Measurements from ENCODE around the gene PNPLA2. TPM values are rescaled to one million over a fixed set of nuclear protein-coding genes. Genes with fewer than 3 reads are reported as not detected.

PNPLA2 gene
- total RNA-seq, 3 donors from 2014 or later = 103 to 266 (median 109) TPM

DNA sequence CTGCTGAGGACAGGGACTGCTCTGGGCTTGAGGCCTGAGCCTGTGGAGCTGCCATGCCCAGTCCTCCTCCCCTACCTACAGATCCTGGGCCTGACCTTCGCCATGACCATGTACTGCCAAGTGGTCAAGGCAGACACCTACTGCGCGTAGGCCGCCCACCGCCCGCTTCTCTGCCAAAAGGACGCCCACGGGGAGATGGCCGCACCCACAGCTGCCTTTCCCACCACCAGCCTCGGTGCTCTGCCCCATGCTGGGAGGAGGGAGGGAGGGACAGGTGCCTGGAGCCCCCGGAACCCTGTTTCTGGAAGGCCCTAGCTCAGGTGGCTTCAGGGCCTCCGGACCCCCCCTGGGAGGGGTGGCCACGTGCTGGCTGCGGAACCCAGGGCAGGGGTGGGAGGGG, 47.8 kb downstream of the PNPLA2 start:
- no peak overlapping the region for H3K4me3 ChIP-seq
- intact Hi-C loops (cut with DNase I; ENCODE audit: low total_unique reads) = loop anchor here (10.0 kb wide), 1 partner anchor 118 kb away; no protein-coding TSS in a partner anchor
- TF ChIP-seq POLR2AphosphoS5 (IDR thresholded peaks at IDR 0.05) (no peak), POLR2A (IDR thresholded peaks at IDR 0.05) (no peak)
- TF ChIP-seq, protein P1, sequence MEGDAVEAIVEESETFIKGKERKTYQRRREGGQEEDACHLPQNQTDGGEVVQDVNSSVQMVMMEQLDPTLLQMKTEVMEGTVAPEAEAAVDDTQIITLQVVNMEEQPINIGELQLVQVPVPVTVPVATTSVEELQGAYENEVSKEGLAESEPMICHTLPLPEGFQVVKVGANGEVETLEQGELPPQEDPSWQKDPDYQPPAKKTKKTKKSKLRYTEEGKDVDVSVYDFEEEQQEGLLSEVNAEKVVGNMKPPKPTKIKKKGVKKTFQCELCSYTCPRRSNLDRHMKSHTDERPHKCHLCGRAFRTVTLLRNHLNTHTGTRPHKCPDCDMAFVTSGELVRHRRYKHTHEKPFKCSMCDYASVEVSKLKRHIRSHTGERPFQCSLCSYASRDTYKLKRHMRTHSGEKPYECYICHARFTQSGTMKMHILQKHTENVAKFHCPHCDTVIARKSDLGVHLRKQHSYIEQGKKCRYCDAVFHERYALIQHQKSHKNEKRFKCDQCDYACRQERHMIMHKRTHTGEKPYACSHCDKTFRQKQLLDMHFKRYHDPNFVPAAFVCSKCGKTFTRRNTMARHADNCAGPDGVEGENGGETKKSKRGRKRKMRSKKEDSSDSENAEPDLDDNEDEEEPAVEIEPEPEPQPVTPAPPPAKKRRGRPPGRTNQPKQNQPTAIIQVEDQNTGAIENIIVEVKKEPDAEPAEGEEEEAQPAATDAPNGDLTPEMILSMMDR (IDR thresholded peaks at IDR 0.05) = no peak
- H3K9me3 ChIP-seq = no peaks in the 10 kb centered on the region
- no peaks in the 10 kb centered on the region for H3K4me1 ChIP-seq
- no peak overlapping the region for H3K27ac ChIP-seq
- no peaks in the 10 kb centered on the region for H3K36me3 ChIP-seq
- DNase-seq (ENCODE audit: low spot score in 2 of 2) = no peak
- no peaks in the 10 kb centered on the region for H3K27me3 ChIP-seq

DNA sequence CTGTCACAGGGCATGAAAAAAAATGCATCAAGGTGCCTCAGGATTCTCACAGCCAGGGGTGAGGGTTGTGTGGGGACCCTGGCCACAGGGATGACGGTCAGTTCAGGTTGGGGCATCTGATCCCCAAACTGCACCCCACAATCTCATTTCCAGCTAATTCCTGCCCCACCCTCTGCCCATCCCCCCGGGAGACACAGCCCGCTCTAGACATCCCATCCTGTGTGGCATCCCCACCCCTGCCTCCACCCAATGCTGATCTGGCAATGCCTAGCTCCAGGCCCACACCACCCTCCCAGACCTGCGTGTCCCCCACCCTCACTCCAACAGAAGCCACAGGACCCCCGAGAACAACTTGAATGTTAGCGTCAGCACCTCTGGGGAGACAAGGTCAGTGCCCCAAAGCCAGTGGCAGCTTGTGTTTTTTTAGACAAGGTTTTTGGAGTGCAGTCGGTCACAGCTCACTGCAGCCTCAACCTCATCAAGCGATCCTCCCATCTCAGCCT, 49.2 kb downstream of the PNPLA2 start:
- DNase-seq (ENCODE audit: low spot score in 2 of 2) = no peak
- H3K9me3 ChIP-seq = no peaks in the 10 kb centered on the region
- no peak for TF ChIP-seq POLR2A (IDR thresholded peaks at IDR 0.05)
- TF ChIP-seq, protein P1 (IDR thresholded peaks at IDR 0.05) = no peak
- no peak for TF ChIP-seq POLR2AphosphoS5 (IDR thresholded peaks at IDR 0.05)

DNA sequence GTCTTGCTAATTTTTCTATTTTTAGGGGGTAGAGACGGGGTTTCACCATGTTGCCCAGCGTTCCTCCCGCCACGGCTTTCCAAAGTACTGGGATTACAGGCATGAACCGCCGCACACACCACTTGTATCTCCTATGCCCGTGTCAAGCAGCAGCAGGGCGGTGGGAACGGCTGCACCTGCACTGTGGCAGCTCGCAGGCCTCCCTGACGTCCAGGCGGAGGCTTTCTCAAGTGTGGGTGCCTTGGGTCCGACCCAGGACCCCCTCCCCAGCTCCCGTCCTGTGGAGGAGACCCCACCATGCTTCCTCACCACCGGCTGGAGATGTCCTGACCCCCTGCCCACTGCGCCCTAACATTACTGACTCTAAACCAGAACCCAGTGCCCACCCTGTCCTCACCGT, 49.7 kb downstream of the PNPLA2 start:
- no peak for DNase-seq (ENCODE audit: low spot score in 2 of 2)
- no peaks in the 10 kb centered on the region for H3K9me3 ChIP-seq
- TF ChIP-seq POLR2A (IDR thresholded peaks at IDR 0.05) (no peak), POLR2AphosphoS5 (IDR thresholded peaks at IDR 0.05) (no peak)
- TF ChIP-seq, protein P1 (IDR thresholded peaks at IDR 0.05) = no peak
- no peaks in the 10 kb centered on the region for H3K4me1 ChIP-seq
- no peak overlapping the region for H3K27ac ChIP-seq
- H3K27me3 ChIP-seq = no peaks in the 10 kb centered on the region
- no peak overlapping the region for H3K4me3 ChIP-seq
- intact Hi-C loops (cut with DNase I; ENCODE audit: low total_unique reads) = loop anchor here (10.0 kb wide), 1 partner anchor 116 kb away; no protein-coding TSS in a partner anchor
- H3K36me3 ChIP-seq = no peaks in the 10 kb centered on the region

More for the DNA sequence above, 49.2 kb downstream of the PNPLA2 start:
- intact Hi-C loops (cut with DNase I; ENCODE audit: low total_unique reads) = loop anchor here (10.0 kb wide), 1 partner anchor 117 kb away; no protein-coding TSS in a partner anchor
- Histone ChIP-seq H3K36me3 (no peaks in the 10 kb centered on the region), H3K4me1 (no peaks in the 10 kb centered on the region), H3K27me3 (no peaks in the 10 kb centered on the region), H3K27ac (no peak overlapping the region), H3K4me3 (no peak overlapping the region)

DNA sequence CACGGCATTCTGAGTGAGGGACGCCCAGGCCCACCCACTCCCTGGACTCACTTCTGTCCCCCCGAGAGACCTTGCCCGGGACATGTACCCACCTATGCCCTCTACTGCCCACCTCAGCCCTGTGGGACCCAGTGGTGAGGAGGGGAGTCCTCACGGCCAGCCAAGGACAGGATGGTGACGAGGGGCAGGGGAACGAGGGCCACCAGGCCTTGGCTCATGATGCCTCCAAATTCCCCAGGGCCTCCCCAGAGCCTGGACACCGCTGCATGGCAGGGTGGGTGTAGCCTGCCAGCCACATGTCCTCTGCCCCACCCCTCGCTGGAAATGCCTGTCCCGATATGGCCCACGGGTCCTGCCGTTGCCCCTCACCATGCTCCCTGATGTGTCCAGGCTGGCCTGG, 50.1 kb downstream of the PNPLA2 start:
- TF ChIP-seq POLR2A (IDR thresholded peaks at IDR 0.05) (no peak), POLR2AphosphoS5 (IDR thresholded peaks at IDR 0.05) (no peak)
- TF ChIP-seq, protein P1 (IDR thresholded peaks at IDR 0.05) = no peak
- intact Hi-C loops (cut with DNase I; ENCODE audit: low total_unique reads) = loop anchor here (10.0 kb wide), 1 partner anchor 116 kb away; no protein-coding TSS in a partner anchor

DNA sequence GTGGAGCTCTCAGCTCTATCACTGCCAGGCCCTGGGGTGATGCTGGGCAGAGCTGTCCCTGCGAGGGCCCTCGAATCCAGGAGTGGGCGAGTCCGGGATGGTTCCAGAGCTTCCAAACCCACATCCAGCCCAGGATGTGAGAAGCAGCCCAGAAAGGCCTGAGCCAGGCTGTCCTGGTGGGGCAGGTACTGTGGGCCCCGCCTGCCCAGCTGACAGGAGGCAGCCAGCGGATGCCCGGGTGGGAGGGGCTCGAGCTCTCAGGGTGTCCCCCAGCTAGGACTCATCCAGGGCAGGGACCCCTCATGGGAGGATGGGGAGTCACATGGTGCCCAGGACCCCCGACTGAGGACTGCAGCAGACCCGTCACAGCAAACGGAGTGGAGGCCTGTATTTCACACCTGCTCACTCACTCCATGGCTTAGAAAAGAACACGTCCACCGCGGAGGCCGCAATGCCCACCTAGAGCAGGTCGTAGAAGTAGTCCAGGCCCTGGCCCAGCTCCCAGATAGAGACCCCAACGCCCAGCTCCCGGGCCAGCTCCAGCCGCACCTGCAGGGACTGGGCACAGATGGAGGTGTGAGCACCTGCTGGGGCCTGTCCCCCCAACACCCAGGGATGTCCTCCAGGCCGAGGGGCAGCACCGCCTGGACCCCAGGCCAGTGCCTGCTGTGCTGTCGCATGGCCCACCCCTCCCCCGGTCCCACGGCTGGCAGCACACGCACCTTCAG, 50.8 kb downstream of the PNPLA2 start:
- no peaks in the 10 kb centered on the region for H3K27me3 ChIP-seq
- no peaks in the 10 kb centered on the region for H3K9me3 ChIP-seq
- TF ChIP-seq, protein P1 (IDR thresholded peaks at IDR 0.05) = no peak
- TF ChIP-seq POLR2A (IDR thresholded peaks at IDR 0.05) (no peak), POLR2AphosphoS5 (IDR thresholded peaks at IDR 0.05) (no peak)
- no peak for DNase-seq (ENCODE audit: low spot score in 2 of 2)
- no peaks in the 10 kb centered on the region for H3K4me1 ChIP-seq
- no peaks in the 10 kb centered on the region for H3K36me3 ChIP-seq
- no peak overlapping the region for H3K4me3 ChIP-seq
- no peak overlapping the region for H3K27ac ChIP-seq
- intact Hi-C loops (cut with DNase I; ENCODE audit: low total_unique reads) = loop anchor here (10.0 kb wide), 1 partner anchor 115 kb away; no protein-coding TSS in a partner anchor

More for the DNA sequence above, 50.1 kb downstream of the PNPLA2 start:
- Histone ChIP-seq H3K27me3 (no peaks in the 10 kb centered on the region), H3K9me3 (no peaks in the 10 kb centered on the region), H3K4me3 (no peak overlapping the region), H3K4me1 (no peaks in the 10 kb centered on the region), H3K36me3 (no peaks in the 10 kb centered on the region), H3K27ac (no peak overlapping the region)
- no peak for DNase-seq (ENCODE audit: low spot score in 2 of 2)
